ENCODE measurements around the gene TMEM43. TPM values are rescaled to one million over a fixed set of nuclear protein-coding genes. Genes with fewer than 3 reads are reported as not detected.

TMEM43 gene
- total RNA-seq, 1 experiment from 2014 or later, result 32.4 TPM

DNA sequence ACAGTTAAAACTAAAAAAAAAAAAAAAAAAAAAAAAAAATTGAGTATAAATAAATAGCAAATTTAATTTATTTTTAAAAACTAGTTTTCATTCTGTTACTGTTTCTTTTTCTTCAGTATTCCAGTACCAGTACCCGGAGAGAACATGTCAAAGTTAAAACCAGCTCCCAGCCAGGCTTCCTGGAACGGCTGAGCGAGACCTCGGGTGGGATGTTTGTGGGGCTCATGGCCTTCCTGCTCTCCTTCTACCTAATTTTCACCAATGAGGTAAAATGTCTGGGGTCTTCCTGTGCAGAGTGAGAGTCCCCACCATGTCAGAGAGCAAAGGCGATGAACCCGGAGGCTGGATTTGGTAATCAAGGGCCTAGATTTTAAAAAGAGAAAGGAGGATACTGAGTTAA lies 4.4 kb downstream of the TMEM43 start:
- Histone ChIP-seq H3K9me2 (ENCODE audit: insufficient read depth) (no peaks in the 10 kb centered on the region), H3K4me1 (ENCODE audit: control insufficient read depth in 1 of 2, insufficient read depth in 2 of 2, low read length in 2 of 2) (peaks cover 8 to 10% of the 10 kb centered on the region in 2 experiments; a peak in 3 of 4 replicates), H3K4me2 (ENCODE audit: low read length) (no peak overlapping the region), H4K20me1 (ENCODE audit: insufficient read depth) (no peaks in the 10 kb centered on the region; the same call in 1 of the 2 replicates), H3K4me3 (replicated peaks in 1 of 2; ENCODE audit: low read depth in 1 of 2, low read length in 2 of 2) (no peak overlapping the region), H3K9me3 (ENCODE audit: control insufficient read depth in 1 of 2, insufficient read depth in 1 of 2, low read depth in 1 of 2, low read length in 2 of 2) (no peaks in the 10 kb centered on the region), H3K27me3 (ENCODE audit: insufficient read depth, low read length) (no peaks in the 10 kb centered on the region), H3K79me2 (ENCODE audit: insufficient read depth, low read length) (peaks cover 51% of the 10 kb centered on the region), H2AFZ (ENCODE audit: low read depth, low read length, poor library complexity, severe bottlenecking) (no peak overlapping the region), H3K9ac (ENCODE audit: low read length) (no peak overlapping the region), H3K36me3 (ENCODE audit: control insufficient read depth in 1 of 2, insufficient read depth in 2 of 2, low read length in 2 of 2) (peaks cover 22 to 36% of the 10 kb centered on the region in 2 experiments; a peak in 3 of 4 replicates), H3K27ac (ENCODE audit: low read depth, low read length) (no peak overlapping the region)
- ATAC-seq, result no peak
- DNase-seq (ENCODE audit: low read depth, low spot score), result no peak
- ChIA-PET RAD21 (ENCODE audit: low non-redundant PET in 1 of 2, low total read pairs in 2 of 2, uncharacterized antibody in 2 of 2, unreplicated experiment in 2 of 2) (no interaction called here), POLR2A (no interaction called here), CTCF (interaction anchor here (0.7 to 1.6 kb wide), 2 partner anchors 13 to 233 kb away, joined by 3 read pairs; no protein-coding TSS in a partner anchor)
- BruUV-seq (replicated peaks), result no TSS peak
- intact Hi-C loops (cut with micrococcal nuclease), result loop anchor here (5.0 to 10.0 kb wide), 3 partner anchors 48 to 474 kb away; partner anchors contain the start of genes LSM3 and XPC
- TF ChIP-seq EZH2phosphoT487 (IDR thresholded peaks at IDR 0.05; ENCODE audit: borderline replicate concordance) (no peak), POLR2A (IDR thresholded peaks at IDR 0.05; ENCODE audit: borderline replicate concordance, extremely low read depth, insufficient read depth, insufficient read length) (no peak), ZFX (IDR thresholded peaks at IDR 0.05) (no peak), YY1 (IDR thresholded peaks at IDR 0.05; ENCODE audit: extremely low read depth, insufficient replicate concordance, low read depth, low read length) (no peak), TCF7L2 (IDR thresholded peaks at IDR 0.05; ENCODE audit: borderline replicate concordance, extremely low read depth, insufficient read depth, insufficient read length) (no peak)
- TF ChIP-seq, protein P1, sequence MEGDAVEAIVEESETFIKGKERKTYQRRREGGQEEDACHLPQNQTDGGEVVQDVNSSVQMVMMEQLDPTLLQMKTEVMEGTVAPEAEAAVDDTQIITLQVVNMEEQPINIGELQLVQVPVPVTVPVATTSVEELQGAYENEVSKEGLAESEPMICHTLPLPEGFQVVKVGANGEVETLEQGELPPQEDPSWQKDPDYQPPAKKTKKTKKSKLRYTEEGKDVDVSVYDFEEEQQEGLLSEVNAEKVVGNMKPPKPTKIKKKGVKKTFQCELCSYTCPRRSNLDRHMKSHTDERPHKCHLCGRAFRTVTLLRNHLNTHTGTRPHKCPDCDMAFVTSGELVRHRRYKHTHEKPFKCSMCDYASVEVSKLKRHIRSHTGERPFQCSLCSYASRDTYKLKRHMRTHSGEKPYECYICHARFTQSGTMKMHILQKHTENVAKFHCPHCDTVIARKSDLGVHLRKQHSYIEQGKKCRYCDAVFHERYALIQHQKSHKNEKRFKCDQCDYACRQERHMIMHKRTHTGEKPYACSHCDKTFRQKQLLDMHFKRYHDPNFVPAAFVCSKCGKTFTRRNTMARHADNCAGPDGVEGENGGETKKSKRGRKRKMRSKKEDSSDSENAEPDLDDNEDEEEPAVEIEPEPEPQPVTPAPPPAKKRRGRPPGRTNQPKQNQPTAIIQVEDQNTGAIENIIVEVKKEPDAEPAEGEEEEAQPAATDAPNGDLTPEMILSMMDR (IDR thresholded peaks at IDR 0.05 in 2 of 3, conservative IDR thresholded peaks at IDR 0.05 in 1 of 3; ENCODE audit: borderline replicate concordance in 1 of 3, insufficient read depth in 1 of 3, low read depth in 2 of 3, low read length in 2 of 3), result no peak

- Histone ChIP-seq H2AFZ (ENCODE audit: low read depth, low read length, poor library complexity, severe bottlenecking) (no peak overlapping the region), H3K79me2 (ENCODE audit: insufficient read depth, low read length) (peaks cover 45% of the 10 kb centered on the region), H3K27ac (ENCODE audit: low read depth, low read length) (no peak overlapping the region), H3K27me3 (ENCODE audit: insufficient read depth, low read length) (no peaks in the 10 kb centered on the region), H4K20me1 (ENCODE audit: insufficient read depth) (no peaks in the 10 kb centered on the region; the same call in 1 of the 2 replicates), H3K4me1 (ENCODE audit: control insufficient read depth in 1 of 2, insufficient read depth in 2 of 2, low read length in 2 of 2) (peaks cover 8 to 10% of the 10 kb centered on the region in 2 experiments; a peak in 3 of 4 replicates), H3K36me3 (ENCODE audit: control insufficient read depth in 1 of 2, insufficient read depth in 2 of 2, low read length in 2 of 2) (peaks cover 22 to 42% of the 10 kb centered on the region in 2 experiments; a peak in 3 of 4 replicates), H3K4me3 (replicated peaks in 1 of 2; ENCODE audit: low read depth in 1 of 2, low read length in 2 of 2) (no peak overlapping the region), H3K4me2 (ENCODE audit: low read length) (no peak overlapping the region), H3K9me3 (ENCODE audit: control insufficient read depth in 1 of 2, insufficient read depth in 1 of 2, low read depth in 1 of 2, low read length in 2 of 2) (no peaks in the 10 kb centered on the region), H3K9me2 (ENCODE audit: insufficient read depth) (no peaks in the 10 kb centered on the region), H3K9ac (ENCODE audit: low read length) (no peak overlapping the region)
- CTCF ChIA-PET, result no interaction called here
- POLR2A ChIA-PET, result no interaction called here
- ATAC-seq (no peak), DNase-seq (ENCODE audit: low read depth, low spot score) (no peak)
- no TSS peak for BruUV-seq (replicated peaks)
- intact Hi-C loops (cut with micrococcal nuclease), result no loop called here
- RAD21 ChIA-PET (ENCODE audit: low non-redundant PET in 1 of 2, low total read pairs in 2 of 2, uncharacterized antibody in 2 of 2, unreplicated experiment in 2 of 2), result no interaction called here
- TF ChIP-seq POLR2AphosphoS5 (IDR thresholded peaks at IDR 0.05; ENCODE audit: low read depth, low read length), result no peak
- TF ChIP-seq SRF (IDR thresholded peaks at IDR 0.05; ENCODE audit: low read depth), result no peak
- no peak for TF ChIP-seq SP1 (IDR thresholded peaks at IDR 0.05; ENCODE audit: low read depth)
- no peak for TF ChIP-seq JUND (IDR thresholded peaks at IDR 0.05)
- no peak for TF ChIP-seq SIN3A (IDR thresholded peaks at IDR 0.05; ENCODE audit: low read depth)
- no peak for TF ChIP-seq ELF1 (IDR thresholded peaks at IDR 0.05; ENCODE audit: borderline replicate concordance, low read depth)
- TF ChIP-seq CBX3 (IDR thresholded peaks at IDR 0.05; ENCODE audit: low read depth), result no peak
- TF ChIP-seq ATF3 (IDR thresholded peaks at IDR 0.05), result no peak
- no peak for TF ChIP-seq YY1 (IDR thresholded peaks at IDR 0.05; ENCODE audit: extremely low read depth, insufficient replicate concordance, low read depth, low read length)
- TF ChIP-seq, protein P1 (IDR thresholded peaks at IDR 0.05 in 2 of 3, conservative IDR thresholded peaks at IDR 0.05 in 1 of 3; ENCODE audit: borderline replicate concordance in 1 of 3, insufficient read depth in 1 of 3, low read depth in 2 of 3, low read length in 2 of 3), result no peak
- no peak for TF ChIP-seq TCF7L2 (IDR thresholded peaks at IDR 0.05; ENCODE audit: borderline replicate concordance, extremely low read depth, insufficient read depth, insufficient read length)
- TF ChIP-seq EGR1 (IDR thresholded peaks at IDR 0.05; ENCODE audit: low read depth), result no peak
- TF ChIP-seq EZH2phosphoT487 (IDR thresholded peaks at IDR 0.05; ENCODE audit: borderline replicate concordance), result no peak
- no peak for TF ChIP-seq ZNF274 (IDR thresholded peaks at IDR 0.05; ENCODE audit: low read depth, low read length)
These were observed 5.4 kb downstream of the TMEM43 start for GRCh38 chr3:14130230-14130629.
